GM11168 (cell line): ENCODE measurements around the gene ACTRT2.

ENCODE experiments used
- in situ Hi-C: fragments of 300-500 bp; cut with MboI; formaldehyde crosslinking; loops from one replicate; pipeline ENCODE4 v1.12.0; 2022; ENCODE audit warnings: low sequenced_read_pairs; ENCODE audit not compliant: unreplicated experiment

ACTRT2 gene

GRCh38 chr1:3021233-3021671 is at the start of gene ACTRT2:
Gene ACTRT2 (plus strand): TSS chr1:3021467. CDS start chr1:3021687, 220 bp downstream.
- in situ Hi-C loops = no loop called here

GRCh38 chr1:2971609-2972008 is 49.7 kb upstream of the ACTRT2 start:
- in situ Hi-C loops = no loop called here

- in situ Hi-C loops = no loop called here
Observed at GRCh38 chr1:2972011-2972878, 49.0 kb upstream of the ACTRT2 start.

GRCh38 chr1:2972879-2973575 is 48.2 kb upstream of the ACTRT2 start:
- in situ Hi-C loops = no loop called here

GRCh38 chr1:2973601-2974593 is 47.4 kb upstream of the ACTRT2 start:
- in situ Hi-C loops = no loop called here

GRCh38 chr1:2974701-2975301 is 46.5 kb upstream of the ACTRT2 start:
- in situ Hi-C loops = no loop called here

GRCh38 chr1:2975466-2976179 is 45.6 kb upstream of the ACTRT2 start:
- in situ Hi-C loops = no loop called here

- in situ Hi-C loops = no loop called here
Observed at GRCh38 chr1:2976180-2976562, 45.1 kb upstream of the ACTRT2 start.

- in situ Hi-C loops = no loop called here
Observed at GRCh38 chr1:2977886-2978611, 43.2 kb upstream of the ACTRT2 start.

- in situ Hi-C loops = no loop called here
Observed at GRCh38 chr1:2978691-2979190, 42.5 kb upstream of the ACTRT2 start.

GRCh38 chr1:2979191-2980072 is 41.8 kb upstream of the ACTRT2 start:
- in situ Hi-C loops = no loop called here

- in situ Hi-C loops = no loop called here
Observed at GRCh38 chr1:2980073-2980791, 41.0 kb upstream of the ACTRT2 start.

- in situ Hi-C loops = no loop called here
Observed at GRCh38 chr1:2980849-2981248, 40.4 kb upstream of the ACTRT2 start.

- in situ Hi-C loops = no loop called here
Observed at GRCh38 chr1:2981388-2981787, 39.9 kb upstream of the ACTRT2 start.

GRCh38 chr1:2981981-2982614 is 39.2 kb upstream of the ACTRT2 start:
- in situ Hi-C loops = no loop called here

GRCh38 chr1:2982615-2983318 is 38.5 kb upstream of the ACTRT2 start:
- in situ Hi-C loops = no loop called here
